GM04503 (cell line): ENCODE data around the gene MPPED1.

ENCODE experiments used
- DNase-seq: peaks from one replicate; pipeline ENCODE4 v3.0.0-alpha.2; 2012; ENCODE audit warnings: low read depth

Gene MPPED1

GRCh38 chr22:43392385-43392989 is 19.3 kb upstream of the MPPED1 start:
- no peak for DNase-seq

GRCh38 chr22:43393132-43393843 is 18.5 kb upstream of the MPPED1 start:
- DNase-seq: no peak

GRCh38 chr22:43393844-43394474 is 17.9 kb upstream of the MPPED1 start:
- no peak for DNase-seq

- DNase-seq: no peak
Measured at GRCh38 chr22:43395086-43395695, 16.6 kb upstream of the MPPED1 start.

GRCh38 chr22:43396321-43396933 is 15.4 kb upstream of the MPPED1 start:
- no peak for DNase-seq

GRCh38 chr22:43396934-43397457 is 14.8 kb upstream of the MPPED1 start:
- DNase-seq: no peak

GRCh38 chr22:43397766-43398165 is 14.0 kb upstream of the MPPED1 start:
- DNase-seq: no peak

GRCh38 chr22:43398246-43398645 is 13.6 kb upstream of the MPPED1 start:
- DNase-seq: no peak

- DNase-seq: no peak
Measured at GRCh38 chr22:43398910-43399309, 12.9 kb upstream of the MPPED1 start.

- no peak for DNase-seq
Measured at GRCh38 chr22:43399338-43399979, 12.4 kb upstream of the MPPED1 start.

- no peak for DNase-seq
Measured at GRCh38 chr22:43399980-43400358, 11.8 kb upstream of the MPPED1 start.

- no peak for DNase-seq
Measured at GRCh38 chr22:43400449-43400848, 11.4 kb upstream of the MPPED1 start.

GRCh38 chr22:43401233-43401632 is 10.6 kb upstream of the MPPED1 start:
- DNase-seq: no peak

- DNase-seq: no peak
Measured at GRCh38 chr22:43401661-43402060, 10.2 kb upstream of the MPPED1 start.

- DNase-seq: no peak
Measured at GRCh38 chr22:43402128-43402527, 9.7 kb upstream of the MPPED1 start.

- no peak for DNase-seq
Measured at GRCh38 chr22:43404673-43405385, 7.0 kb upstream of the MPPED1 start.

- DNase-seq: no peak
Measured at GRCh38 chr22:43406186-43406790, 5.5 kb upstream of the MPPED1 start.

GRCh38 chr22:43407591-43407990 is 4.2 kb upstream of the MPPED1 start:
- DNase-seq: no peak

GRCh38 chr22:43408009-43408408 is 3.8 kb upstream of the MPPED1 start:
- no peak for DNase-seq

GRCh38 chr22:43409046-43409445 is 2.8 kb upstream of the MPPED1 start:
- no peak for DNase-seq

GRCh38 chr22:43409800-43410199 is 2.0 kb upstream of the MPPED1 start:
- DNase-seq: no peak
